Astrocyte (in vitro differentiated cells and primary cell): ENCODE measurements around the gene EME1. TPM values are rescaled to one million over a fixed set of nuclear protein-coding genes. Genes with fewer than 3 reads are reported as not detected.

Source experiments
- DNase-seq: peaks from one replicate; pipeline ENCODE4 v3.0.0-alpha.2; 2010; ENCODE audit warnings: low read depth
- FAIRE-seq: peaks from 2 replicates; lab custom pipeline; 2011; peaks lifted over from hg19 to GRCh38; lab: Jason Lieb, UNC
- H2AFZ ChIP-seq: 2 replicates; pipeline ENCODE4 v1.6.0; 2012; ENCODE audit warnings: low read depth, low read length, inconsistent platforms
- H3K27ac ChIP-seq: 2 replicates; pipeline ENCODE4 v1.5.1; 2011; ENCODE audit warnings: low read depth, low read length, inconsistent platforms
- H3K27me3 ChIP-seq: 2 replicates; pipeline ENCODE4 v1.6.0; 2011; ENCODE audit warnings: low read length, inconsistent platforms; ENCODE audit not compliant: insufficient read depth
- H3K36me3 ChIP-seq: 2 replicates; pipeline ENCODE4 v1.5.1; 2011; ENCODE audit warnings: low read length, inconsistent platforms; ENCODE audit not compliant: insufficient read depth
- H3K4me1 ChIP-seq: 2 replicates; pipeline ENCODE4 v1.5.1; 2011; ENCODE audit warnings: low read length, inconsistent platforms; ENCODE audit not compliant: insufficient read depth
- H3K4me2 ChIP-seq: 2 replicates; pipeline ENCODE4 v1.6.0; 2012; ENCODE audit warnings: low read length, inconsistent platforms
- H3K4me3 ChIP-seq: 2 replicates; pipeline ENCODE4 v1.5.1; 2011; ENCODE audit warnings: low read depth, mild to moderate bottlenecking, low read length, inconsistent platforms; ENCODE audit not compliant: insufficient read depth
- H3K79me2 ChIP-seq: 2 replicates; pipeline ENCODE4 v1.6.0; 2012; ENCODE audit warnings: mild to moderate bottlenecking, low read length, inconsistent platforms; ENCODE audit not compliant: insufficient read depth
- H3K9ac ChIP-seq: 2 replicates; pipeline ENCODE4 v1.6.0; 2012; ENCODE audit warnings: mild to moderate bottlenecking, low read length, inconsistent platforms
- H3K9me3 ChIP-seq: 2 replicates; pipeline ENCODE4 v1.5.1; 2012; ENCODE audit warnings: low read depth, mild to moderate bottlenecking, low read length, inconsistent platforms; ENCODE audit not compliant: insufficient read depth
- H4K20me1 ChIP-seq: 2 replicates; pipeline ENCODE4 v1.6.0; 2012; ENCODE audit warnings: low read length, inconsistent platforms; ENCODE audit not compliant: insufficient read depth
- H3K27ac Mint-ChIP-seq: one replicate; pipeline ENCODE4 v1.8.0; 2021; ENCODE audit warnings: mild to moderate bottlenecking, mixed read lengths; ENCODE audit not compliant: unreplicated experiment
- H3K27me3 Mint-ChIP-seq: one replicate; pipeline ENCODE4 v1.8.0; 2021; ENCODE audit warnings: low read depth, mixed read lengths; ENCODE audit not compliant: unreplicated experiment
- H3K36me3 Mint-ChIP-seq: one replicate; pipeline ENCODE4 v1.8.0; 2021; ENCODE audit warnings: low read depth, mixed read lengths; ENCODE audit not compliant: unreplicated experiment
- H3K4me1 Mint-ChIP-seq: one replicate; pipeline ENCODE4 v1.8.0; 2021; ENCODE audit warnings: low read depth, mixed read lengths; ENCODE audit not compliant: unreplicated experiment
- H3K4me3 Mint-ChIP-seq: one replicate; pipeline ENCODE4 v1.8.0; 2021; ENCODE audit warnings: mild to moderate bottlenecking, moderate library complexity, mixed read lengths; ENCODE audit not compliant: unreplicated experiment
- H3K9me3 Mint-ChIP-seq: one replicate; pipeline ENCODE4 v1.8.0; 2021; ENCODE audit warnings: mild to moderate bottlenecking, mixed read lengths; ENCODE audit not compliant: unreplicated experiment
- EZH2 ChIP-seq: IDR thresholded peaks from 2 replicates; pipeline ENCODE4 v1.6.1; 2012; ENCODE audit warnings: mild to moderate bottlenecking, low read length, inconsistent platforms; ENCODE audit not compliant: insufficient read depth
- total RNA-seq: library from RNA; stranded (reverse); gene quantifications from 2 replicates; pipeline ENCODE4 v1.2.1, GENCODE V29; 2021
- TF ChIP-seq, protein P1 (sequence below): IDR thresholded peaks from 2 replicates; pipeline ENCODE4 v1.5.1; 2011; ENCODE audit warnings: low read depth, mild to moderate bottlenecking, inconsistent platforms, low read length, moderate library complexity; ENCODE audit not compliant: insufficient read depth

Gene EME1
- total RNA-seq, 1 donor from 2014 or later: 3.1 TPM

DNA sequence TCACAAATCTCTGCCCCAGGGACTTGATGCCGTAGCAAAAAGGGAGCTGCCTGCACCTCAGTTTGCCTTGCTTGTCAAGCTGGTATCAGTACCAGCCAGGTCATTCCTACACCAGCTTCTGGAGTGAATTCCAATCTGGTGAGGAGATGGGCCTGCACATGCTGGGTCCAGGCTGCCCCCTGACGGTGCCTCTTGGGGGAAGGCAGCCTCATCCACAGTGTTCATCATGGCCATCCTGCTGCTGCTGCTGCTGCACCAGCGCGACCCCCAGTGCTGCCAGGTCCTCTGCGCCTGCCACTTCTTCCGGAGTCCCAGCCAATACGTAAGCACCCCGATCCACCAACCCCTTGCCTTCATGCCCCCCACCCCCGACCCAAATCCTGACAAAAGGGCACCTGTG is 8.3 kb upstream of the EME1 start:
- FAIRE-seq (no peak), DNase-seq (peak; percentile 33)
- TF ChIP-seq, protein P1, sequence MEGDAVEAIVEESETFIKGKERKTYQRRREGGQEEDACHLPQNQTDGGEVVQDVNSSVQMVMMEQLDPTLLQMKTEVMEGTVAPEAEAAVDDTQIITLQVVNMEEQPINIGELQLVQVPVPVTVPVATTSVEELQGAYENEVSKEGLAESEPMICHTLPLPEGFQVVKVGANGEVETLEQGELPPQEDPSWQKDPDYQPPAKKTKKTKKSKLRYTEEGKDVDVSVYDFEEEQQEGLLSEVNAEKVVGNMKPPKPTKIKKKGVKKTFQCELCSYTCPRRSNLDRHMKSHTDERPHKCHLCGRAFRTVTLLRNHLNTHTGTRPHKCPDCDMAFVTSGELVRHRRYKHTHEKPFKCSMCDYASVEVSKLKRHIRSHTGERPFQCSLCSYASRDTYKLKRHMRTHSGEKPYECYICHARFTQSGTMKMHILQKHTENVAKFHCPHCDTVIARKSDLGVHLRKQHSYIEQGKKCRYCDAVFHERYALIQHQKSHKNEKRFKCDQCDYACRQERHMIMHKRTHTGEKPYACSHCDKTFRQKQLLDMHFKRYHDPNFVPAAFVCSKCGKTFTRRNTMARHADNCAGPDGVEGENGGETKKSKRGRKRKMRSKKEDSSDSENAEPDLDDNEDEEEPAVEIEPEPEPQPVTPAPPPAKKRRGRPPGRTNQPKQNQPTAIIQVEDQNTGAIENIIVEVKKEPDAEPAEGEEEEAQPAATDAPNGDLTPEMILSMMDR: peak; percentile 8
- no peak for TF ChIP-seq EZH2
- H3K4me1 Mint-ChIP-seq: peaks cover 31% of the 10 kb centered on the region
- H3K4me3 Mint-ChIP-seq: peak overlapping the region; percentile 57
- no peak overlapping the region for H2AFZ ChIP-seq
- no peaks in the 10 kb centered on the region for H3K79me2 ChIP-seq
- no peaks in the 10 kb centered on the region for H3K9me3 ChIP-seq
- peak overlapping the region; percentile 90 for H3K27ac Mint-ChIP-seq
- no peaks in the 10 kb centered on the region for H3K9me3 Mint-ChIP-seq
- H3K4me2 ChIP-seq: peak overlapping the region; percentile 8
- H3K4me3 ChIP-seq: no peak overlapping the region
- peaks cover 9% of the 10 kb centered on the region for H3K4me1 ChIP-seq
- no peak overlapping the region for H3K27ac ChIP-seq
- H3K36me3 ChIP-seq: peaks cover 23% of the 10 kb centered on the region
- H3K27me3 Mint-ChIP-seq: no peaks in the 10 kb centered on the region
- no peak overlapping the region for H3K9ac ChIP-seq
- H3K27me3 ChIP-seq: no peaks in the 10 kb centered on the region
- peaks cover 31% of the 10 kb centered on the region for H4K20me1 ChIP-seq
- H3K36me3 Mint-ChIP-seq: peaks cover 9% of the 10 kb centered on the region

DNA sequence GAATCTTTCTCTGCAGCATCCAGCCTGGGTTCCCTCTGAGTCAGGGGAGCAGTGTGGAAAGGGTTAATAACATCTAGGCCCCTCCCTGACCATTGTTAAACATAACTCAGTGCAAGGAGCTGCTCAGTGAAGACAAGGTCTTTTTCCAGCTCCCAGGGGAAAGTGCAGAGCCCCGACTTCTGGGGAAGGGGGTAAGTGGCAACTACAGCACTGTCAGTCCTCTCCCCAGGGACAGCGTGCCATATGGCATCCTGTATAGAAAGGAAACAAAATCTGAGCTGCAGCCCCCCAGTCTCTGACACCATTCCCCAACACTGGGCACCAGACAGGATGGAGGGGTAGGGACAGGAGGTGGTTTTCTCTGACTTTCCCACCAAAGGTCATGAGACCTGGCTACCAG is 7.9 kb upstream of the EME1 start:
- Histone ChIP-seq H3K4me2 (no peak overlapping the region), H2AFZ (no peak overlapping the region), H4K20me1 (peaks cover 32% of the 10 kb centered on the region), H3K27me3 (no peaks in the 10 kb centered on the region), H3K4me1 (peaks cover 9% of the 10 kb centered on the region), H3K9ac (no peak overlapping the region), H3K9me3 (no peaks in the 10 kb centered on the region), H3K4me3 (no peak overlapping the region), H3K36me3 (peaks cover 26% of the 10 kb centered on the region), H3K27ac (no peak overlapping the region), H3K79me2 (peaks cover 2% of the 10 kb centered on the region)
- DNase-seq (no peak), FAIRE-seq (no peak)
- peak overlapping the region; percentile 24 for H3K4me3 Mint-ChIP-seq
- peaks cover 31% of the 10 kb centered on the region for H3K4me1 Mint-ChIP-seq
- H3K36me3 Mint-ChIP-seq: peaks cover 9% of the 10 kb centered on the region
- no peak overlapping the region for H3K27ac Mint-ChIP-seq
- H3K27me3 Mint-ChIP-seq: no peaks in the 10 kb centered on the region
- no peaks in the 10 kb centered on the region for H3K9me3 Mint-ChIP-seq
- TF ChIP-seq, protein P1: no peak
- TF ChIP-seq EZH2: no peak

DNA sequence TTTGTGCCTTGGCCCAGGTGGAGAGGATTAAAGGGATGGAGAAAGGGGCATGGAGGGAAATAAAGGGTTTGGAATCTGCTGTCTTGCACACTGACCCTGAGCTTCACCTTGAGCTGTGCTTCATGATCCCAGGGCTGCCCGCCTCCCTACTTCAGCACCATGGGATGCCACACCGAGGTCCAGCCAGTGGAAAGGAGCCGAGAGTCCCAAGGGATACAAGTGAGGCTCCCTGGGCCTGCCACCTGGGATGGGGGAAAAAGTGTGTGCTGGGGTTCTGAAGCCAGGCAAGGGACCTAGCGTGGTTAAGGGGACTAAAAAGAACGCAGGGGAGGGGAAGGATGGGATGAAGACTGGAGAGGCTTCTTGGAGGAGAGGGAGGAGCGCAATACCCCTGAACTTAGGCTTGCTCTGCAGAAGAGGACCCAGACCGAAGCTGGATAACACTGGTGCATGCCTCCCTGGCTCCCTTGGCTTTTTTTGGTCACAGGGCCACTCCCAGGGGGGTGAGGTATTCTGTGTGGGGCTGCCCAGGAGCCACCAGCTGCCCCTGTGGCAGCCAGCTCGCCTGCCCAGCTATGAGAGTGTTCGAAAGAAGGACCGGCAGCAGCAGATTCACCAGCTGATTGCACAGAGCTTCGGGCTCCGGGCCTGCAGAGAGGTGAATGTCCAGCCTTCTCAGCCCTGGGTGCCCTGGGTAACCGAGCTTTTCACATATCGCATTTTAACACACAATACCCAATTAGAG is 7.2 kb upstream of the EME1 start:
- no peaks in the 10 kb centered on the region for H3K27me3 ChIP-seq
- no peak overlapping the region for H3K4me3 ChIP-seq
- no peaks in the 10 kb centered on the region for H3K9me3 ChIP-seq
- no peak overlapping the region for H2AFZ ChIP-seq
- H3K9ac ChIP-seq: no peak overlapping the region
- peaks cover 36% of the 10 kb centered on the region for H4K20me1 ChIP-seq
- H3K27ac ChIP-seq: no peak overlapping the region
- no peak overlapping the region for H3K27ac Mint-ChIP-seq
- H3K4me2 ChIP-seq: no peak overlapping the region
- peaks cover 29% of the 10 kb centered on the region for H3K36me3 ChIP-seq
- TF ChIP-seq EZH2: no peak
- TF ChIP-seq, protein P1: no peak
- no peak for DNase-seq
- peaks cover 11% of the 10 kb centered on the region for H3K36me3 Mint-ChIP-seq
- H3K4me1 Mint-ChIP-seq: peaks cover 33% of the 10 kb centered on the region
- no peaks in the 10 kb centered on the region for H3K27me3 Mint-ChIP-seq
- peaks cover 9% of the 10 kb centered on the region for H3K79me2 ChIP-seq
- H3K9me3 Mint-ChIP-seq: no peaks in the 10 kb centered on the region
- peaks cover 9% of the 10 kb centered on the region for H3K4me1 ChIP-seq
- peak overlapping the region; percentile 24 for H3K4me3 Mint-ChIP-seq
- FAIRE-seq: no peak
